ENCODE results near the gene CDC20B. TPM values are rescaled to one million over a fixed set of nuclear protein-coding genes. Genes with fewer than 3 reads are reported as not detected.

The CDC20B gene
- total RNA-seq, 1 experiment from 2014 or later, result not detected

- no peak overlapping the region for H3K4me2 ChIP-seq (ENCODE audit: low read length)
- no peak overlapping the region for H3K4me3 ChIP-seq (replicated peaks in 1 of 2; ENCODE audit: low read depth in 1 of 2, low read length in 2 of 2)
- peaks cover 15 to 22% of the 10 kb centered on the region in 2 experiments for H3K4me1 ChIP-seq (ENCODE audit: control insufficient read depth in 1 of 2, insufficient read depth in 2 of 2, low read length in 2 of 2)
- no TSS peak for BruUV-seq (replicated peaks)
- H4K20me1 ChIP-seq (ENCODE audit: insufficient read depth), result no peaks in the 10 kb centered on the region
- H3K36me3 ChIP-seq (ENCODE audit: control insufficient read depth in 1 of 2, insufficient read depth in 2 of 2, low read length in 2 of 2), result peaks cover 5 to 6% of the 10 kb centered on the region in 2 experiments; a peak in 1 of 4 replicates
- H3K9me2 ChIP-seq (ENCODE audit: insufficient read depth), result 0 out of 2 replicates have a peak, but pooled peaks cover 4% of the 10 kb centered on the region
- H3K9me3 ChIP-seq (ENCODE audit: control insufficient read depth in 1 of 2, insufficient read depth in 1 of 2, low read depth in 1 of 2, low read length in 2 of 2), result no peaks in the 10 kb centered on the region
- DNase-seq (ENCODE audit: low read depth, low spot score) (no peak), ATAC-seq (no peak)
- H3K27ac ChIP-seq (ENCODE audit: low read depth, low read length), result no peak overlapping the region
- RAD21 ChIA-PET (ENCODE audit: low non-redundant PET in 1 of 2, low total read pairs in 2 of 2, uncharacterized antibody in 2 of 2, unreplicated experiment in 2 of 2), result no interaction called here
- CTCF ChIA-PET, result no interaction called here
- no peak overlapping the region for H2AFZ ChIP-seq (ENCODE audit: low read depth, low read length, poor library complexity, severe bottlenecking)
- TF ChIP-seq RAD21 (IDR thresholded peaks at IDR 0.05; ENCODE audit: low read depth) (no peak), ZFX (IDR thresholded peaks at IDR 0.05) (no peak), EZH2phosphoT487 (IDR thresholded peaks at IDR 0.05; ENCODE audit: borderline replicate concordance) (no peak), ATF3 (IDR thresholded peaks at IDR 0.05) (no peak), ZNF274 (IDR thresholded peaks at IDR 0.05; ENCODE audit: low read depth, low read length) (no peak), ZBTB33 (IDR thresholded peaks at IDR 0.05; ENCODE audit: extremely low read depth, insufficient replicate concordance, low read length) (no peak), CBX3 (IDR thresholded peaks at IDR 0.05; ENCODE audit: low read depth) (no peak)
- POLR2A ChIA-PET, result no interaction called here
- H3K9ac ChIP-seq (ENCODE audit: low read length), result no peak overlapping the region
- no peaks in the 10 kb centered on the region for H3K79me2 ChIP-seq (ENCODE audit: insufficient read depth, low read length)
- intact Hi-C loops (cut with micrococcal nuclease), result loop anchor here (5.0 kb wide), 1 partner anchor 42 kb away; no protein-coding TSS in a partner anchor
- H3K27me3 ChIP-seq (ENCODE audit: insufficient read depth, low read length), result no peaks in the 10 kb centered on the region
Measured at GRCh38 chr5:55219770-55220169, 46.8 kb upstream of the CDC20B start.
